ENCODE data around the gene HOXD13. TPM values are rescaled to one million over a fixed set of nuclear protein-coding genes. Genes with fewer than 3 reads are reported as not detected.

The HOXD13 gene
- polyA plus RNA-seq (2013, experiment 1 of 2): 0.18 TPM
- polyA plus RNA-seq (2013, experiment 2 of 2): 0.10 TPM

DNA sequence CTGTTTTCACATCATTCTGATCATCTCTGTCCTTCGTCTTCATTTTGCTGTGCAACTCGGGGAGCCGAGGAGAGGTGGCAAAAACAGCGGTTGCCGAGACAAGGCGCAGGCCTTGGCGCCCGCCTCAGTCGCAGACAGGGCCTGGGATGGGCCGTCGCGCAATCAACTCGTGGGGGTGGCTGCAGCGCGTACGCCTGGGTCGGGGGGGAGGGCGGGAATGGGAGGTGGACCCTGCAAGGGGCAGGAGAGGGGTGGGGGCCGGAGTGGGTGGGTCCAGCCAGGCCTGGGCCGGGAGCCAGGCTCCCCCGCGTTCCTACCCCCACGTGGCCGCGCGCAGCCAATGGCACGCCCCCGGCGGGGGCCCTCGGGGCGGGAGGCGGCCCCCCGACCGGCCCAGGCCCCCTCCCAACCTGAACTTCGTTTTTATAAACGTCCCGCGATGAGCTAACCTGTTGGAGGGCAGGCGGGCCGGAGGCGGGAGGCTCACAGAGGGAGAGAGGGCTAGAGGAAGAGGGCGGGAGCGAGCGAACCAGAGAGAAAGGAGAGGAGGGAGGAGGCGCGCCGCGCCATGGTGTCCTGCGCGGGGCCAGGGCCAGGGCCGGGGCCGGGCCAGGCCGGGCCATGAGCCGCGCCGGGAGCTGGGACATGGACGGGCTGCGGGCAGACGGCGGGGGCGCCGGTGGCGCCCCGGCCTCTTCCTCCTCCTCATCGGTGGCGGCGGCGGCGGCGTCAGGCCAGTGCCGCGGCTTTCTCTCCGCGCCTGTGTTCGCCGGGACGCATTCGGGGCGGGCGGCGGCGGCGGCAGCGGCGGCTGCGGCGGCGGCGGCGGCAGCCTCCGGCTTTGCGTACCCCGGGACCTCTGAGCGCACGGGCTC lies at the start of gene HOXD13:
Gene HOXD13 (plus strand): TSS at position 452 of the 875 bp plus-strand sequence. CDS start 170 bp downstream, at position 622.
- no peak within 1 kb of the TSS for H2BK15ac ChIP-seq (replicated peaks; ENCODE audit: low read depth)
- H3K4me1 ChIP-seq (ENCODE audit: control insufficient read depth, low read depth, low read length): peaks cover 6% of the 10 kb centered on the region
- DNase-seq: peak; percentile 77

DNA sequence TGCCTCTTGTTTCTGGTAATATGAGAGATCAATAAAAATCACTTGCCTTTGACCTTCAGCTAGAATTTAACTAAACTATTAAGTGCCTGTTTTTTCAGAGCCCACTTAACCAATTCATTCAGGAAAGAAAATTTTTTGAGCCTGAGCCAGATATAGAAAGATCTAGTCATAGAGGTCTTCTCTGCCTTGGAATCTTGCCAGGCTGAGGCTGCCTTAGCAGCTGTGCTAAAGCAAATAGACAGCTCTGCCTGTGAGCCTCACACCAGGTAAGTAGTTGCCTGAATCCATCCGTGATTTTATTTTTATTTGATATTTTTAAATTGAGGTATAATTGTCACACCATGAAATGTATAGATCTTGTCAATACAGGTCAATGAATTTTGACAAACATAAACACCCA lies 36.1 kb upstream of the HOXD13 start:
- Histone ChIP-seq H3K27me3 (ENCODE audit: insufficient read depth, low read length, poor library complexity) (no peaks in the 10 kb centered on the region), H3K79me2 (ENCODE audit: control insufficient read depth, insufficient read depth, low read length) (no peaks in the 10 kb centered on the region), H3K23ac (ENCODE audit: low read length) (no peak overlapping the region), H3K79me1 (ENCODE audit: low read length) (no peaks in the 10 kb centered on the region), H3K4me3 (ENCODE audit: low read length) (no peak overlapping the region), H3K56ac (ENCODE audit: low read length) (no peak overlapping the region), H3K36me3 (ENCODE audit: control insufficient read depth, insufficient read depth, low read length) (no peaks in the 10 kb centered on the region), H2BK5ac (ENCODE audit: low read length) (no peak overlapping the region), H4K5ac (ENCODE audit: low read length) (no peak overlapping the region), H3K27ac (ENCODE audit: low read depth, low read length) (no peak overlapping the region), H4K8ac (ENCODE audit: low read depth, low read length) (no peak overlapping the region), H3K18ac (ENCODE audit: low read length) (no peak overlapping the region), H3K4me1 (ENCODE audit: control insufficient read depth, low read depth, low read length) (no peaks in the 10 kb centered on the region), H2AK5ac (ENCODE audit: low read length) (no peak overlapping the region), H2BK15ac (replicated peaks; ENCODE audit: low read depth) (no peak overlapping the region), H2BK120ac (ENCODE audit: low read depth, low read length) (no peak overlapping the region), H3K9ac (ENCODE audit: low read length) (no peak overlapping the region), H3K4ac (ENCODE audit: low read depth, low read length) (no peak overlapping the region), H3K4me2 (ENCODE audit: low read length) (no peak overlapping the region)
- no CpG with 5 or more reads among the region's 1 CpG for WGBS (ENCODE audit: extremely low coverage, insufficient coverage, low lambda C conversion rate)
- DNase-seq: no peak

More for the DNA sequence above, at the start of gene HOXD13:
- H3K4me3 ChIP-seq (ENCODE audit: low read length): no peak within 1 kb of the TSS
- no peak within 1 kb of the TSS for H3K4ac ChIP-seq (ENCODE audit: low read depth, low read length)
- peaks cover 63% of the 10 kb centered on the region for H3K27me3 ChIP-seq (ENCODE audit: insufficient read depth, low read length, poor library complexity)
- no peak within 1 kb of the TSS for H2AK5ac ChIP-seq (ENCODE audit: low read length)
- no CpG with 5 or more reads among the region's 95 CpGs for WGBS (ENCODE audit: extremely low coverage, insufficient coverage, low lambda C conversion rate)
- H3K36me3 ChIP-seq (ENCODE audit: control insufficient read depth, insufficient read depth, low read length): no peaks in the 10 kb centered on the region
- H4K8ac ChIP-seq (ENCODE audit: low read depth, low read length): no peak within 1 kb of the TSS
- peak within 1 kb of the TSS; percentile 56 for H3K56ac ChIP-seq (ENCODE audit: low read length)
- H2BK5ac ChIP-seq (ENCODE audit: low read length): no peak within 1 kb of the TSS
- no peak within 1 kb of the TSS for H2BK120ac ChIP-seq (ENCODE audit: low read depth, low read length)
- no peak within 1 kb of the TSS for H3K27ac ChIP-seq (ENCODE audit: low read depth, low read length)
- H4K5ac ChIP-seq (ENCODE audit: low read length): no peak within 1 kb of the TSS
- H3K79me2 ChIP-seq (ENCODE audit: control insufficient read depth, insufficient read depth, low read length): no peaks in the 10 kb centered on the region
- peak within 1 kb of the TSS; percentile 54 for H3K23ac ChIP-seq (ENCODE audit: low read length)
- peak within 1 kb of the TSS; percentile 24 for H3K9ac ChIP-seq (ENCODE audit: low read length)
- H3K4me2 ChIP-seq (ENCODE audit: low read length): peak within 1 kb of the TSS; percentile 60
- H3K79me1 ChIP-seq (ENCODE audit: low read length): no peaks in the 10 kb centered on the region
- no peak within 1 kb of the TSS for H3K18ac ChIP-seq (ENCODE audit: low read length)

DNA sequence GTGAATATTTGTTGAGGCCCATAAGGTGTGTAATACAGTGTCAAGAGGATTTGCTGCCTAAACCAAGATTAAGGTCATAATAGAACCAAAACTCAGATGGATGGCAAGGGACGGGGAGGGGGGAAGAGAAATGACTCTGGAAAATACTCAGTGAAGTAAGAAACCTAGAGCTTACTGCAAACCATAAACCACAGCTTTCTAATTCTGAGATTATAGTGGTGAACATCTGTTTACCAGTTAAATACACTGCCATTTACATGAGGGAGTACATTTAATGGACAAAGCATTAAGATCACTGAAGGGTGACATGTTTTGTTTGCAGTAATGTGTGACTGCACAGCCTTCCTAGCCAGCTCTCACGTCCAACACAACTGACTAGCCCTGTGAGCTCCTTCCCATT lies 28.6 kb upstream of the HOXD13 start:
- H3K18ac ChIP-seq (ENCODE audit: low read length): no peak overlapping the region
- peaks cover 31% of the 10 kb centered on the region for H3K27me3 ChIP-seq (ENCODE audit: insufficient read depth, low read length, poor library complexity)
- H4K5ac ChIP-seq (ENCODE audit: low read length): no peak overlapping the region
- no peak overlapping the region for H3K4ac ChIP-seq (ENCODE audit: low read depth, low read length)
- no peak for DNase-seq
- H3K56ac ChIP-seq (ENCODE audit: low read length): no peak overlapping the region
- H3K79me1 ChIP-seq (ENCODE audit: low read length): no peaks in the 10 kb centered on the region
- H3K79me2 ChIP-seq (ENCODE audit: control insufficient read depth, insufficient read depth, low read length): no peaks in the 10 kb centered on the region
- H3K9ac ChIP-seq (ENCODE audit: low read length): no peak overlapping the region
- H4K8ac ChIP-seq (ENCODE audit: low read depth, low read length): no peak overlapping the region
- no peak overlapping the region for H2BK15ac ChIP-seq (replicated peaks; ENCODE audit: low read depth)
- peaks cover 2% of the 10 kb centered on the region for H3K4me1 ChIP-seq (ENCODE audit: control insufficient read depth, low read depth, low read length)
- H3K4me2 ChIP-seq (ENCODE audit: low read length): no peak overlapping the region
- no CpG with 5 or more reads among the region's 2 CpGs for WGBS (ENCODE audit: extremely low coverage, insufficient coverage, low lambda C conversion rate)
- no peaks in the 10 kb centered on the region for H3K36me3 ChIP-seq (ENCODE audit: control insufficient read depth, insufficient read depth, low read length)
- no peak overlapping the region for H3K4me3 ChIP-seq (ENCODE audit: low read length)
- no peak overlapping the region for H2BK120ac ChIP-seq (ENCODE audit: low read depth, low read length)
- H3K23ac ChIP-seq (ENCODE audit: low read length): no peak overlapping the region
- H3K27ac ChIP-seq (ENCODE audit: low read depth, low read length): no peak overlapping the region
- H2AK5ac ChIP-seq (ENCODE audit: low read length): no peak overlapping the region
- H2BK5ac ChIP-seq (ENCODE audit: low read length): no peak overlapping the region

DNA sequence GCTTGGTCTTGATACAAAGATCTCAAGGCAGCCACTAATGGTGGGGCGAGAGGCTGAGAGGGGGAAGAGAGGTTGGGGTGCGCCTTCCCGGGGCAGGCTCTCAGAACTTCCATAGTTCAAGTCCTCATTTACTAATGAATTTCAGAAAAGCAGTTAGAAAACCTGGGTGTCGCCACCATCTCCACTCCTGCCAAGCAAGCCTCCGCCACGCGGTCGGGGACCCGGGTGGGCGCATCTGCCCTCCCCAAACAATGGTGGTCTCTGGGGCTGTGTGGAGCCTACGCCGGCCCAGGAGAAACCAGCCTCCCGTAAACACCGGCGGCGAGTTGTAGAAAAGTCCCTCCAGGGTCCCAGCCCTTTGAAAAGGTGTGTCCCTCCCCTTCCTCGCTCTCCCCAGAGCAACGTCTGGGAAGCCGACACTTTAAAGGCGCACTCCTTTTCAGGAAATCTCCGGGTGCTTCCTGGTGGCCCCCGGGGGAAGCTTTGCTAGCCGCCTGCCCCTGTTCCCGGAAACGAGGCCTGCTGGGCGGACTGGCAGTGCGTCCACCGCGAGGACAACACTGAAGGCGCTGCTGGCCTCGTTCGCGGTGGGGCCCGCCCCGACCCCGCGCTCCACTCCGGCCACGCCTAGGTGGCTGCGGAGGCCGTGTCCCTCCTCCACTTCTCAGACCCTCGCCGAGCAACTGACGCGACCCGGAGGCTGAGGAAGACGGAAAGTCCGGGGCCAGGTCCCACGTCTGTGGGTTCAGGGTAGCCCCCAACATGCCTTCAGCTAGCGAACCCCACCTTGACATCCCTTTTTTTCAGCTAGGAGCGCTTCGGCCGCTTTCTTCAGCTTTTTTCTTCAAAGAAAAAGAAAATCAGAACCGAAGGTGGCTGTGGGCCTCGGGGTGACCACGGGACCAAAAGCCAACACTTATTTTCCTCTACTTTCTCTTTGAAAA lies 25.6 kb upstream of the HOXD13 start:
- Histone ChIP-seq H2AK5ac (ENCODE audit: low read length) (no peak overlapping the region), H2BK120ac (ENCODE audit: low read depth, low read length) (no peak overlapping the region), H3K27me3 (ENCODE audit: insufficient read depth, low read length, poor library complexity) (peaks cover 59% of the 10 kb centered on the region), H3K79me1 (ENCODE audit: low read length) (no peaks in the 10 kb centered on the region), H3K9ac (ENCODE audit: low read length) (peak overlapping the region; percentile 16), H3K79me2 (ENCODE audit: control insufficient read depth, insufficient read depth, low read length) (no peaks in the 10 kb centered on the region), H3K4me1 (ENCODE audit: control insufficient read depth, low read depth, low read length) (peaks cover 2% of the 10 kb centered on the region), H4K8ac (ENCODE audit: low read depth, low read length) (no peak overlapping the region), H3K18ac (ENCODE audit: low read length) (peak overlapping the region; percentile 8), H3K56ac (ENCODE audit: low read length) (no peak overlapping the region), H2BK15ac (replicated peaks; ENCODE audit: low read depth) (no peak overlapping the region), H3K36me3 (ENCODE audit: control insufficient read depth, insufficient read depth, low read length) (no peaks in the 10 kb centered on the region), H3K4me2 (ENCODE audit: low read length) (peak overlapping the region; percentile 23), H3K4ac (ENCODE audit: low read depth, low read length) (no peak overlapping the region), H4K5ac (ENCODE audit: low read length) (no peak overlapping the region), H3K23ac (ENCODE audit: low read length) (no peak overlapping the region), H2BK5ac (ENCODE audit: low read length) (no peak overlapping the region), H3K4me3 (ENCODE audit: low read length) (no peak overlapping the region), H3K27ac (ENCODE audit: low read depth, low read length) (no peak overlapping the region)
- DNase-seq: no peak
- no CpG with 5 or more reads among the region's 56 CpGs for WGBS (ENCODE audit: extremely low coverage, insufficient coverage, low lambda C conversion rate)

DNA sequence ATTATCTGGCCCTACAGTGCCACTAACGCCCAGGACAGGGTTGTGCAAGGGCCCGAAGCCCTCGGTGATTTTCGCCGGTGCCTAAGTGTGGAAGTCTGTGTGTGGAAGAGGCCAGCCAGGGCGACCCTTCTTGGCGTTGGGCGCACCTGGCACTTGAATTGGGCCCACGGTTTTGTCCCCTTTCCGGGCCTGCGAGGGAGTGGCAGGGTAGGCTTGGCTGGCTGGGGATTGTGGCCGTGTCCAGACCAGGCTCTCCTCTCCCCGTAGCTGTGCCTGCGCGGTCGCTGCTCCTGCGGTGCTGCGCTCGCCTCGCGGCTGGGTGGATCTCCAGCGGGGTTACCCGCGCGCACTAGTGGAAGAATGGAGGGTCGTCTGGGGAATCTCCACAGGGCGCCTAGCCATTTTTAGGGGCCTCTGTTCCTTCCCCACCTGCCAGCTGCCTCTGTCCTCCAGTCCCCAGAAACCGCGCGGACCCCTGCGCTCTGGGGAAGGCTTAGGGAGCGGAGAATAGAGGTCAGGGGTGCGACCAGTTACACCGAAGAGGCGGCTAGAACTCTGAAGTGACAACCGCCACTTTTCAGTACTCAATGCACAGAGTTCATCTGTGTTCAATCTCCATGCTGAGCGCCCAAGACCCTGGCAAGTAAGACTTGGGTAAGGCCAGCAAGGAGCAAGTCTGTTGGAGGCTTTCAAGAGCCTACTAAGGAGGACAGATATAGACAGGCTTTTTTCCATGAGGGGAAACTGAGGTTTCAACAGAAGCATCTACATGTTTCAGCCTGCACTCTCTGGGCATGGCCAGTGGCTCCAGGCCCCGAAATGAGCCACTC lies 24.7 kb upstream of the HOXD13 start:
- Histone ChIP-seq H2AK5ac (ENCODE audit: low read length) (no peak overlapping the region), H4K5ac (ENCODE audit: low read length) (no peak overlapping the region), H3K56ac (ENCODE audit: low read length) (no peak overlapping the region), H3K4me3 (ENCODE audit: low read length) (no peak overlapping the region), H4K8ac (ENCODE audit: low read depth, low read length) (no peak overlapping the region), H2BK5ac (ENCODE audit: low read length) (no peak overlapping the region), H2BK15ac (replicated peaks; ENCODE audit: low read depth) (no peak overlapping the region), H3K27me3 (ENCODE audit: insufficient read depth, low read length, poor library complexity) (peaks cover 66% of the 10 kb centered on the region), H3K79me1 (ENCODE audit: low read length) (no peaks in the 10 kb centered on the region), H3K4me2 (ENCODE audit: low read length) (peak overlapping the region; percentile 23), H3K23ac (ENCODE audit: low read length) (no peak overlapping the region), H3K27ac (ENCODE audit: low read depth, low read length) (no peak overlapping the region), H2BK120ac (ENCODE audit: low read depth, low read length) (no peak overlapping the region), H3K79me2 (ENCODE audit: control insufficient read depth, insufficient read depth, low read length) (no peaks in the 10 kb centered on the region), H3K9ac (ENCODE audit: low read length) (no peak overlapping the region), H3K4me1 (ENCODE audit: control insufficient read depth, low read depth, low read length) (peaks cover 2% of the 10 kb centered on the region), H3K4ac (ENCODE audit: low read depth, low read length) (no peak overlapping the region), H3K18ac (ENCODE audit: low read length) (no peak overlapping the region), H3K36me3 (ENCODE audit: control insufficient read depth, insufficient read depth, low read length) (no peaks in the 10 kb centered on the region)
- no peak for DNase-seq
- WGBS (ENCODE audit: extremely low coverage, insufficient coverage, low lambda C conversion rate): no CpG with 5 or more reads among the region's 38 CpGs
